ENCODE data around the gene SUSD6. TPM values are rescaled to one million over a fixed set of nuclear protein-coding genes. Genes with fewer than 3 reads are reported as not detected.
A peak's percentile ranks its signal among the peaks of the same experiment; 100 is the strongest.

The SUSD6 gene
- total RNA-seq, 4 donors from 2014 or later, result 35.5 to 56.7 (median 51.0) TPM

DNA sequence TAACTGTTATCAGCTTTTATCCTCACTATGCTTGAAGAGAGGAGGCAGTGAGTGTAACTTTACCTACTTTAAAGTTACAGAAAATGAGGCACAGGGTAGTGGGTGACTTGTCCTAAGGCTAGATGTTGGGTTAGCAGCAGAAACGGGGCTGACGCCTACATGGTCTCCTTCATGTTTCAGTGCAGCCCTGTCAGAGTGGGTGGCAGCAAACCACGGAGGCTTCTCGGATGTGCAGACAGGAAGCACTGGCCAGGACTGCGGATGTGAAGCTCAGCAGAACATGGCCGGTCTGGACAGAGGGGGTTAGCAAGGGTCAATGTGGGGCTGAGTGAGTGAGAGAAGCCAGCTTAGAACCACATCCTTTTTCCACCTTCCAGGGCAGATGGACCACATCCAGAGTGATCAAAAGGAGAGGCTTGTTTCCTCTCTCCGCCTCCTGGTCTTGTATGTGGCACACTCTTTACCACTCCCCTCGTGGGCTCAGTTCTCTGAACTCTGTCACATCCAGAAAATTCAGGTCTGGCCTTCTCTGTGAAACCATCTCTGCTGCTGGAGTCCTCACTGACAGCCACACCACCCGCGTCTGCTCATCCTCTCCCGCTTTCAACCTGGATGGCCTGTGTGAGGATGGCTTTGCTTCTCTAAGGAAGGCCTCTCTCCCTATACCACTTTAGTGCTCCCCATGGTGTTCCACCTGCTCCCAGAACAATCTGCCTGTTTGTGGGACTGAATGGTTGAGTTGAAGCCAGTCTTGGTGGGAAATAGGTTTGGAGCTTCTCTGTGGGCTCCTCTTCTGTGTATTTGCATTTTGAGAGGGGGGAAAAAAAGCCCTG lies 14.1 kb downstream of the SUSD6 start:
- DNase-seq (ENCODE audit: low spot score in 2 of 2), result peak in 1 of 2 donors; percentile 92
- intact Hi-C loops (cut with DNase I; ENCODE audit: low total_unique reads), result no loop called here
- TF ChIP-seq, protein P1, sequence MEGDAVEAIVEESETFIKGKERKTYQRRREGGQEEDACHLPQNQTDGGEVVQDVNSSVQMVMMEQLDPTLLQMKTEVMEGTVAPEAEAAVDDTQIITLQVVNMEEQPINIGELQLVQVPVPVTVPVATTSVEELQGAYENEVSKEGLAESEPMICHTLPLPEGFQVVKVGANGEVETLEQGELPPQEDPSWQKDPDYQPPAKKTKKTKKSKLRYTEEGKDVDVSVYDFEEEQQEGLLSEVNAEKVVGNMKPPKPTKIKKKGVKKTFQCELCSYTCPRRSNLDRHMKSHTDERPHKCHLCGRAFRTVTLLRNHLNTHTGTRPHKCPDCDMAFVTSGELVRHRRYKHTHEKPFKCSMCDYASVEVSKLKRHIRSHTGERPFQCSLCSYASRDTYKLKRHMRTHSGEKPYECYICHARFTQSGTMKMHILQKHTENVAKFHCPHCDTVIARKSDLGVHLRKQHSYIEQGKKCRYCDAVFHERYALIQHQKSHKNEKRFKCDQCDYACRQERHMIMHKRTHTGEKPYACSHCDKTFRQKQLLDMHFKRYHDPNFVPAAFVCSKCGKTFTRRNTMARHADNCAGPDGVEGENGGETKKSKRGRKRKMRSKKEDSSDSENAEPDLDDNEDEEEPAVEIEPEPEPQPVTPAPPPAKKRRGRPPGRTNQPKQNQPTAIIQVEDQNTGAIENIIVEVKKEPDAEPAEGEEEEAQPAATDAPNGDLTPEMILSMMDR (IDR thresholded peaks at IDR 0.05), result no peak
- TF ChIP-seq POLR2A (IDR thresholded peaks at IDR 0.05), result no peak
- no peak overlapping the region for H3K4me3 ChIP-seq (ENCODE audit: low read depth, poor library complexity, severe bottlenecking)
- WGBS, 2 donors, result 47 to 57% methylated on average over 11 of the region's 11 CpGs

DNA sequence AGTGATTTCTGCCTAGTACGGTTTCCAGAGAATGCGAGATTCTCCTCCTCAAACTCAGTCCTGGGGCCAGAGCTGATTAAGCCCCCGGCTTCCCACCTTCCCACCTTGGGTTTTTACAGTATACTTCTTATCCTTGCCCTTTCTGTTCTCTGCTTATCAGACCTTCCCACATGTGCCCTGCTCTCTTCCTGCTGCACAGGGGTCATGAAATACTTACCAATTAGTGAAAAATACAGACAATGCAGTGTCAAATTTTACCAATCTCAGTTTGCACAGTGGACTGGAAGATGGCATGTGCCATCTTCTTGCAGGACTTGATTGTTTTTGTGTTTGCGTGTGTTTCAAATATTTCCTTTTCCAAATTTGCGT lies 14.7 kb downstream of the SUSD6 start:
- DNase-seq (ENCODE audit: low spot score in 2 of 2), result no peak
- TF ChIP-seq, protein P1 (IDR thresholded peaks at IDR 0.05), result no peak
- no peak for TF ChIP-seq POLR2A (IDR thresholded peaks at IDR 0.05)
- no peak overlapping the region for H3K4me3 ChIP-seq (ENCODE audit: low read depth, poor library complexity, severe bottlenecking)
- WGBS, 2 donors, result 88 to 89% methylated on average over 5 of the region's 5 CpGs
- intact Hi-C loops (cut with DNase I; ENCODE audit: low total_unique reads), result no loop called here

DNA sequence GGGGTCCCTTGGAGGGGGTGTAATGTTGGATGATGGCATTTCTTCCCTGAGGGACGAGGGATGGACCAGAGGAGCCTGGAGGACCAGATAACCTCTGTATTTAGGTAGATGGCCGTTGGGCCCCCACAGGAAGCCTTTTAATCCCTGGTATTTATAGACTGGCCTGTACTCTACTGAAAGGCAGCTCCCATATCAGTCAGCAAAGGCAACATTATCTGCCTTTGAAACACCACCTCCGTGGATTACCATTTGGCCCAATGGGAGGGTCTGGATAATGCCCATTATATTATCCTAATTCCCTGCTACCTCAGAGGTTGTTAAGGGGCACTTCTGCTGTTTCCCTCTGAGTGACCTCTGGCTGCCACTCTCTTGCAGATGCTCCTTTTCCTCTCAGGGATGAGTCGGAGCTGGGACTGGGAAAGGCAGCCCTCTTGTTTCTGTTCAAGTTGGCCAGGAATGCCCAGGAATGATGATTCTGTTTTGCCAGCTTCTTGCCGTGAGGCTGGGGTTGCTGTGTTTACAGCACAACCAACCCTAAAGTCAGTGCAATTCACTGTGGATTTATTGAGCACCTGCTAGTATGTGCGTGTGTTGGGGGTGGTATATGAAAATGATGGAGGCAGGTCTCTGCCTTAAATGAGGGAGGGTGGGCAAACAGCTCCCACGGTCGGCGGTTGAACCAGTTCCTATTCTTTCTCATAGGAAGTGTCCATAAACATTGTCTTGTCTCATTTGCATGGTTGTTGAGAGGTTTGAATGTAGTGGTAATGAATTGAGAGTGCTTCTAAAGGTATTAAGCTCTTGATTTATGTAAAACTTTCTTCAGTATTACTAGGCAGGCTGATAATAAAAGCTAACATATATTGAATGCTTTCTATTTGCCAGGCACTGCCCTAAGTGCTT lies 18.1 kb downstream of the SUSD6 start:
- no peak for DNase-seq (ENCODE audit: low spot score in 2 of 2)
- intact Hi-C loops (cut with DNase I; ENCODE audit: low total_unique reads), result no loop called here
- no peak overlapping the region for H3K4me3 ChIP-seq (ENCODE audit: low read depth, poor library complexity, severe bottlenecking)
- TF ChIP-seq, protein P1 (IDR thresholded peaks at IDR 0.05), result no peak
- no peak for TF ChIP-seq POLR2A (IDR thresholded peaks at IDR 0.05)
- WGBS, 2 donors, result 65 to 70% methylated on average over 9 of the region's 9 CpGs

DNA sequence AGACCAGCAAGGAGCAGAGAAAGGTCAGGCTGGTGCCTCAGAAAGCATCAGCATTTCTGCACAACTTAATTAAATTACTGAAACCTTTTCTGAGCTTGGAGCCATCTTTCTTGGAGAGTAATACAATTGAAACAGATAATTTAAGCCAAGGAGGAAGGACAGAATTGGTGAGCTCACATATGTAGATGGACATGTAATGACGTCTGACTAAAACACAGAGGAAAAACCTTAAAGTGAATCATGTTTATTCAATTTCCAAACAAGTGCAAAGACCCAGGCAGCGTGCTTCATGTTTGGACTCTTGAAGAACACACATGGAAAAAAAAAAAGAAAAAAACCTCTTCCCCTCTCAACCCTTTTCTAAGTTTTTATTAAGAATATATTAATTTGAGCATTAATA lies 19.0 kb downstream of the SUSD6 start:
- TF ChIP-seq, protein P1 (IDR thresholded peaks at IDR 0.05), result no peak
- no peak for TF ChIP-seq POLR2A (IDR thresholded peaks at IDR 0.05)

DNA sequence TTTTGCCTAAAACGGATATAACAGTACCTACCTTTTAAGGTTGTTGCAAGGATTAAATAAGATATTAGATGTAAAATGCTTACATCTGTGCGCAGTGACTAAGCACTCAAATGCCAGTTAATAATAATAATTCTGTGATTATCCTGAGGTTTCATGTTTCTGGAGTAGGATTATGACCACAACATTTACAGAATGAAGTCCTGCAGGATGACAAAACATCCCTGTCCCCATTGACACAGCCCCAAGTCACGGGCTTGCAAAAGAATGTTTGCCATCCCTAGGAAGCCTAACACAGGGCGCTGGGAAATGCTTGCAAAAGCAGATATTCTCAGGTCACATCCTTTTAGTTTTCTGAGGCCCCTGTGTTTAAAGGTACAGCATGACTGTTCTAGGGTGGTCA lies 20.1 kb downstream of the SUSD6 start:
- intact Hi-C loops (cut with DNase I; ENCODE audit: low total_unique reads), result no loop called here
- no peak overlapping the region for H3K4me3 ChIP-seq (ENCODE audit: low read depth, poor library complexity, severe bottlenecking)
- DNase-seq (ENCODE audit: low spot score in 2 of 2), result no peak
- TF ChIP-seq, protein P1 (IDR thresholded peaks at IDR 0.05), result no peak
- no peak for TF ChIP-seq POLR2A (IDR thresholded peaks at IDR 0.05)
- 75 to 84% methylated on average over 4 of the region's 4 CpGs for WGBS, 2 donors

More for the DNA sequence above, 19.0 kb downstream of the SUSD6 start:
- no peak for DNase-seq (ENCODE audit: low spot score in 2 of 2)
- H3K4me3 ChIP-seq (ENCODE audit: low read depth, poor library complexity, severe bottlenecking), result no peak overlapping the region
- intact Hi-C loops (cut with DNase I; ENCODE audit: low total_unique reads), result no loop called here
- WGBS, 2 donors, result 77 to 82% methylated on average over 2 of the region's 2 CpGs

Data from lower leg skin (tissue), 4 donors.